Measurements from ENCODE around the gene HEATR1.
"Not testable (repeated sequence)": the region's sequence is repeated elsewhere in the genome, so short reads cannot be mapped to it uniquely, and the experiment has no call there.

The HEATR1 gene

DNA sequence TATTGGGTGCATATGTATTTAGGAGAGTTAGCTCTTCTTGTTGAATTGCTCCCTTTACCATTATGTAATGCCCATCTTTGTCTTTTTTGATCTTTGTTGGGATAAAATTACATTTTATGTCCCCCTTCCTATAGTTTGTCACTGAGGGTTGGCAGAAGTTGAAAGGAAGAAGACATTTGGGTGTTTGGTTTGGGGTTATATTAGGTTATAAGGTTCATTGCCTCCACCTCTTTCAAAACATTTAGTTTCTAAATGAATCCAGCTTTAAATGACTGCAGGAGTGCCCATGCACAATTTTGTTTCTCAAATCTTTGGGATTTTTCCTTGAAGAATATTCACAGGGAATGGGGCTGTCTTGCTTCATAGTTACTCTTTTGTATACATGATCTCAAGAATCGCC, 95.1 kb downstream of the HEATR1 start:
- no peak for TF ChIP-seq CTCF (IDR thresholded peaks at IDR 0.05; ENCODE audit: low read depth, low read length)
- H3K4me3 ChIP-seq (ENCODE audit: low read depth, low read length) = no peak overlapping the region

- TF ChIP-seq CTCF (IDR thresholded peaks at IDR 0.05; ENCODE audit: low read depth, low read length) = no peak
- no peak overlapping the region for H3K4me3 ChIP-seq (ENCODE audit: low read depth, low read length)
Observed at GRCh38 chr1:236508593-236509027, 95.7 kb downstream of the HEATR1 start.

DNA sequence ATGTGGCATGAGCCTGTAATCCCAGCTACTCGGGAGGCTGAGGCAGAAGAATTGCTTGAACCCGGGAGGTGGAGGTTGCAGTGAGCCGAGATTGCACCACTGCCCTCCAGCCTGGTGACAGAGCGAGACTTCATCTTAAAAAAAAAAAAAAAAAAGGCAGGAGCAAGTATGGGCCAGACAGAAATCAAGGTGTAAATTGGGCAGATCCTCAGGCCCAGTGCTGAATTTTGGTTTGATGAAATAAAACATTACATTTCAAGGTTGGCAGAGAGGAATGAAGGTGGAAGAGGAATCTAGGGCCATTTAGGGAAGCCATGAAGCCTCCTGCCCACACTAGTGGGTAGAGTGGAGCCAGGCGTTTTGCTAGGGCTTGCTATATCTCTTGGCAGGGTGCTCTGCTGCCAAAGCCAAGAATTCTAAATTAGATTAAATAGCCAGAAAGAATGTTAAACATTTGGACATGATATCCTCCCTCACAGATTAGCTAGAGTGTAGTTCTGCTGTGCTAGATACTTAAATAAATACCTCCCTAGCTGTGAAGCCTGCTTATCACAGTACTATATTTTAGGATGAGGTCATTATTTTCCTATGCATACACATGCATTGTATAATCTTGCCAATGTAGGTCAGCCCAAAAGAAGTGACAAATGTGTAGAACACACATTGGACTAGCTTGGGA, 97.2 kb downstream of the HEATR1 start:
- no peak overlapping the region for H3K4me3 ChIP-seq (ENCODE audit: low read depth, low read length)
- TF ChIP-seq CTCF (IDR thresholded peaks at IDR 0.05; ENCODE audit: low read depth, low read length) = no peak

GRCh38 chr1:236504338-236504737, 100.0 kb downstream of the HEATR1 start:
- not testable (repeated sequence) for H3K4me3 ChIP-seq (ENCODE audit: low read depth, low read length)

DNA sequence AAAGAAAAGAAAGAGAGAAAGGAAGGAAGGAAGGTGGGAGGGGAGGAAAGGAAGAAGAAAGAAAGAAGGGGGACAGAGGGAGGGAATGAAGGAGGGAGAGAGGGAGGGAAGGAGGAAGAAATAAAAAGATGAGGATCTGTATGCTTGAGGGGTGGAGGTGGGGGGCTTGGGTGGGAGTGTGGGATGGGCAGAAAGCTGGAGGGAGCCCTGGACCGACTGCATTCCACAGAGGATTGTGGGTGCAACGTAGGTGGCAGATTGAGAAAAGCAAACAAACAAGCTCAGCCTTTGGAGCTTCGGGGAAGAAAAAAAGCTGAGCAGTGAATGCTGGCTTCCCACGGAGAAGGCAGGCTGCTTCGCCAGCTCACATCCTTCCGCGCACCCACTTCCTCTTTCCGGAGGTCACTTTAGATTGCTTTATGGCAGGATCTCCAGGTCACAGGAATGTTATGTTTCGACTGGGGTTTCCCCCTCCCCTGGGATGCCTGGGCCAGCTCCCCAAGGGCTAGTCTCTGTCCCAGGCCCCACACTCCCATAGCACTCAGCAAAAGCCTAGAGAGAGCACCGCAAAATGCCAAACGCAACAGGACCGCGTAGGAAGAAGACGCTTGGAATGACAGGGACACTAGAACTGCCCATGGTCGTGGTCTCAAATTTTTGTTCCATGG, 101.2 kb downstream of the HEATR1 start:
- peak overlapping the region; percentile 36 for H3K4me3 ChIP-seq (ENCODE audit: low read depth, low read length)
- TF ChIP-seq CTCF (IDR thresholded peaks at IDR 0.05; ENCODE audit: low read depth, low read length) = no peak

DNA sequence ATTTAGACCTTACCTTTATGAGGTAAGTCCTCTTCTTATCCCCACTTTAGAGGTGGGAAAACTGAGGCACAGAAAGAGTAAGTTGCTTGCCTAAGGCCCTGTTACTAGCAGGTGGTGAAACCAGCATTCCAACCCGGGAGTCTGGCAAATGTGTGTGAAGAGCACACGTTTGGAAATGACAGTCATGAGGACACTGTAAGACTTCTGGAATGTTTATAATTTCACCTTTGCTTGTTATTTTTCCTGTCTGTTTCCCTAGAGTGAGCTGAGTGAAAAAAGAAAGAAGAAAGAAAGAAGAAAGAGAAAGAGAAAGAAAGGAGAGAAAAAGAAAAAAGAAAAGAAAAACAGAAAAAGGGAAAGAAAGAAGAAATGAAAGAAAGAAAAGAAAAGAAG, 101.7 kb downstream of the HEATR1 start:
- peak overlapping the region; percentile 36 for H3K4me3 ChIP-seq (ENCODE audit: low read depth, low read length)
- TF ChIP-seq CTCF (IDR thresholded peaks at IDR 0.05; ENCODE audit: low read depth, low read length) = no peak

GRCh38 chr1:236501093-236501492, 103.2 kb downstream of the HEATR1 start:
- H3K4me3 ChIP-seq (ENCODE audit: low read depth, low read length) = no peak overlapping the region
- no peak for TF ChIP-seq CTCF (IDR thresholded peaks at IDR 0.05; ENCODE audit: low read depth, low read length)

Data from WI38 (cell line).